WTC11 (cell line): ENCODE data around the gene OR6K2. TPM values are rescaled to one million over a fixed set of nuclear protein-coding genes. Genes with fewer than 3 reads are reported as not detected.

Experiments
- ATAC-seq: fragments of 200-7000 bp; cut with Tn5 transposase; 2 replicates; pipeline ENCODE4 v1.10.0; 2021; ENCODE audit warnings: mild to moderate bottlenecking, moderate library complexity
- Bru-seq: library from RNA; stranded (reverse); fragments of 400-500 nt; gene quantifications from one replicate; lab custom pipeline; 2021; lab: Mats Ljungman, UMichigan
- CTCF ChIA-PET: fragments of 300-600 bp; sonication (Branson Sonifier 250); formaldehyde crosslinking; loops from one replicate; lab custom pipeline; 2021; ENCODE audit warnings: antibody characterized with exemption; lab: Charles Lee
- POLR2A ChIA-PET: fragments of 350-600 bp; sonication (Branson Sonifier 250); formaldehyde crosslinking; loops from one replicate; lab custom pipeline; 2021; ENCODE audit warnings: antibody characterized with exemption; lab: Charles Lee
- DNase-seq: peaks from one replicate; pipeline ENCODE4 v3.0.0; 2021; ENCODE audit warnings: low spot score
- H3K27ac Mint-ChIP-seq: 2 replicates; pipeline ENCODE4 v1.8.0; 2021; ENCODE audit warnings: mixed read lengths
- H3K27me3 Mint-ChIP-seq: 2 replicates; pipeline ENCODE4 v1.8.0; 2021; ENCODE audit warnings: low read depth, mild to moderate bottlenecking, moderate library complexity, mixed read lengths
- H3K36me3 Mint-ChIP-seq: 2 replicates; pipeline ENCODE4 v1.8.0; 2021; ENCODE audit warnings: mixed read lengths
- H3K4me1 Mint-ChIP-seq: 2 replicates; pipeline ENCODE4 v1.8.0; 2022; ENCODE audit warnings: mixed read lengths
- H3K4me3 Mint-ChIP-seq: 2 replicates; pipeline ENCODE4 v1.8.0; 2021; ENCODE audit warnings: mild to moderate bottlenecking, moderate library complexity, mixed read lengths
- H3K9me3 Mint-ChIP-seq: 2 replicates; pipeline ENCODE4 v1.8.0; 2021; ENCODE audit warnings: mixed read lengths
- ARID4B ChIP-seq: sonication (generic); formaldehyde crosslinking; IDR thresholded peaks from 2 replicates; pipeline ENCODE4 v1.8.0; 2023; ENCODE audit warnings: missing genetic modification reagents, mild to moderate bottlenecking, borderline replicate concordance
- CBFB ChIP-seq: sonication (generic); formaldehyde crosslinking; IDR thresholded peaks from 2 replicates; pipeline ENCODE4 v1.8.1; 2022; ENCODE audit warnings: mild to moderate bottlenecking, low read depth, missing genetic modification reagents
- CREM ChIP-seq: sonication (generic); formaldehyde crosslinking; IDR thresholded peaks from 2 replicates; pipeline ENCODE4 v1.8.1; 2022; ENCODE audit warnings: mild to moderate bottlenecking, missing genetic modification reagents, moderate library complexity
- E2F1 ChIP-seq: sonication (generic); formaldehyde crosslinking; IDR thresholded peaks from 2 replicates; pipeline ENCODE4 v1.8.0; 2022; ENCODE audit warnings: mild to moderate bottlenecking, missing genetic modification reagents
- ELF4 ChIP-seq: sonication (generic); formaldehyde crosslinking; IDR thresholded peaks from 2 replicates; pipeline ENCODE4 v1.8.1; 2022; ENCODE audit warnings: low read depth, mild to moderate bottlenecking, moderate library complexity, missing genetic modification reagents
- EMX1 ChIP-seq: fragments of 250-450 bp; sonication (Bioruptor Pico); IDR thresholded peaks from 2 replicates; pipeline ENCODE4 v1.8.0; 2021; ENCODE audit warnings: mild to moderate bottlenecking
- ETV6 ChIP-seq: sonication (generic); formaldehyde crosslinking; IDR thresholded peaks from 2 replicates; pipeline ENCODE4 v1.8.1; 2022; ENCODE audit warnings: mild to moderate bottlenecking, missing genetic modification reagents
- FOXJ3 ChIP-seq: sonication (generic); formaldehyde crosslinking; IDR thresholded peaks from 2 replicates; pipeline ENCODE4 v1.9.0; 2021; ENCODE audit warnings: missing genetic modification reagents, mild to moderate bottlenecking, borderline replicate concordance
- HMGXB4 ChIP-seq: sonication (generic); formaldehyde crosslinking; IDR thresholded peaks from 2 replicates; pipeline ENCODE4 v1.8.1; 2023; ENCODE audit warnings: mild to moderate bottlenecking, moderate library complexity, missing genetic modification reagents
- JAZF1 ChIP-seq: fragments of 250-450 bp; sonication (Bioruptor Pico); IDR thresholded peaks from 2 replicates; pipeline ENCODE4 v1.9.0; 2021; ENCODE audit warnings: moderate library complexity, mild to moderate bottlenecking, inconsistent platforms
- JUN ChIP-seq: sonication (generic); formaldehyde crosslinking; IDR thresholded peaks from 2 replicates; pipeline ENCODE4 v1.8.0; 2023; ENCODE audit warnings: mild to moderate bottlenecking, missing genetic modification reagents
- KAT7 ChIP-seq: sonication (generic); formaldehyde crosslinking; IDR thresholded peaks from 2 replicates; pipeline ENCODE4 v1.8.1; 2023; ENCODE audit warnings: missing genetic modification reagents, mild to moderate bottlenecking, borderline replicate concordance
- NFE2L1 ChIP-seq: sonication (generic); formaldehyde crosslinking; IDR thresholded peaks from 2 replicates; pipeline ENCODE4 v1.8.1; 2023; ENCODE audit warnings: missing genetic modification reagents
- PREB ChIP-seq: sonication (generic); formaldehyde crosslinking; IDR thresholded peaks from 2 replicates; pipeline ENCODE4 v1.8.1; 2022; ENCODE audit warnings: mild to moderate bottlenecking, missing genetic modification reagents, moderate library complexity, borderline replicate concordance
- RORB ChIP-seq: fragments of 250-450 bp; sonication (Bioruptor Pico); IDR thresholded peaks from 2 replicates; pipeline ENCODE4 v1.9.0; 2021; ENCODE audit warnings: mild to moderate bottlenecking
- SMAD3 ChIP-seq: sonication (generic); formaldehyde crosslinking; IDR thresholded peaks from 2 replicates; pipeline ENCODE4 v1.8.0; 2022; ENCODE audit warnings: missing genetic modification reagents, mild to moderate bottlenecking, borderline replicate concordance
- SOX15 ChIP-seq: fragments of 250-450 bp; sonication (Bioruptor Pico); IDR thresholded peaks from 2 replicates; pipeline ENCODE4 v1.9.0; 2021; ENCODE audit warnings: mild to moderate bottlenecking
- TCF7 ChIP-seq: sonication (generic); formaldehyde crosslinking; IDR thresholded peaks from 2 replicates; pipeline ENCODE4 v1.8.0; 2022; ENCODE audit warnings: mild to moderate bottlenecking, low read depth, missing genetic modification reagents, moderate library complexity
- TEAD4 ChIP-seq: sonication (generic); formaldehyde crosslinking; IDR thresholded peaks from 2 replicates; pipeline ENCODE4 v1.8.0; 2022; ENCODE audit warnings: mild to moderate bottlenecking, missing genetic modification reagents
- ZNF423 ChIP-seq: fragments of 250-450 bp; sonication (Bioruptor Pico); IDR thresholded peaks from 2 replicates; pipeline ENCODE4 v2.1.2; 2022; ENCODE audit warnings: mild to moderate bottlenecking, moderate library complexity
- long read RNA-seq, 3 experiments: library from RNA in 1 of 3; library from capped mRNA in 1 of 3; library from polyadenylated mRNA in 1 of 3; unstranded in 2 of 3; stranded (forward) in 1 of 3; transcript quantifications; one replicate each; pipeline ENCODE4 v2.0.0, GENCODE V29; 2021
- total RNA-seq: library from RNA; stranded (reverse); gene quantifications from 3 replicates; pipeline ENCODE4 v1.2.3, GENCODE V29; 2021
- TF ChIP-seq, protein P1 (sequence below): fragments of 250-450 bp; sonication (Bioruptor Pico); IDR thresholded peaks from 2 replicates; pipeline ENCODE4 v1.9.0; 2021; ENCODE audit warnings: mild to moderate bottlenecking
- TF ChIP-seq, protein P2 (sequence below): sonication (generic); formaldehyde crosslinking; IDR thresholded peaks from 2 replicates; pipeline ENCODE4 v1.8.0; 2023; ENCODE audit warnings: mild to moderate bottlenecking, missing genetic modification reagents

Gene OR6K2
- total RNA-seq (not detected in 3 replicates), Bru-seq, nascent RNA (not detected)
- long read RNA-seq, experiment 1, result 0 reads
- long read RNA-seq, experiment 2, result 0 reads
- long read RNA-seq, experiment 3, result 0 reads

- Mint-ChIP-seq H3K9me3 (no peaks in the 10 kb centered on the region), H3K4me3 (no peak within 1 kb of the TSS), H3K27me3 (no peaks in the 10 kb centered on the region), H3K27ac (no peak within 1 kb of the TSS), H3K36me3 (no peaks in the 10 kb centered on the region), H3K4me1 (0 out of 2 replicates have a peak, but pooled peaks cover under 1% of the 10 kb centered on the region)
- TF ChIP-seq FOXJ3 (CRISPR knock-in tag) (no peak), RORB (CRISPR knock-in tag) (no peak), CREM (CRISPR knock-in tag) (no peak), CBFB (no peak), PREB (CRISPR knock-in tag) (no peak), KAT7 (CRISPR knock-in tag) (no peak), SMAD3 (CRISPR knock-in tag) (no peak), ETV6 (no peak), EMX1 (CRISPR knock-in tag) (no peak), NFE2L1 (CRISPR knock-in tag) (no peak), JAZF1 (CRISPR knock-in tag) (no peak), E2F1 (CRISPR knock-in tag) (no peak)
- ATAC-seq (no peak), DNase-seq (no peak)
- POLR2A ChIA-PET, result no interaction called here
- CTCF ChIA-PET, result no interaction called here
Measured at GRCh38 chr1:158700552-158700951, at the start of gene OR6K2. OR6K2 (minus strand) TSS chr1:158700652; CDS start chr1:158700652, 0 bp downstream.

GRCh38 chr1:158735848-158736247 lies 35.4 kb upstream of the OR6K2 start:
- Mint-ChIP-seq H3K4me1 (no peaks in the 10 kb centered on the region), H3K27me3 (no peaks in the 10 kb centered on the region; the same call in 1 of the 2 replicates), H3K36me3 (no peaks in the 10 kb centered on the region), H3K9me3 (peaks cover 13% of the 10 kb centered on the region), H3K27ac (no peak overlapping the region; the same call in 1 of the 2 replicates), H3K4me3 (no peak overlapping the region)
- ATAC-seq (no peak), DNase-seq (no peak)
- ChIA-PET POLR2A (no interaction called here), CTCF (no interaction called here)
- TF ChIP-seq RORB (CRISPR knock-in tag), result no peak
- TF ChIP-seq TCF7, result no peak
- TF ChIP-seq SOX15 (CRISPR knock-in tag), result no peak
- TF ChIP-seq ARID4B (CRISPR knock-in tag), result no peak
- TF ChIP-seq TEAD4, result no peak
- TF ChIP-seq, protein P1, sequence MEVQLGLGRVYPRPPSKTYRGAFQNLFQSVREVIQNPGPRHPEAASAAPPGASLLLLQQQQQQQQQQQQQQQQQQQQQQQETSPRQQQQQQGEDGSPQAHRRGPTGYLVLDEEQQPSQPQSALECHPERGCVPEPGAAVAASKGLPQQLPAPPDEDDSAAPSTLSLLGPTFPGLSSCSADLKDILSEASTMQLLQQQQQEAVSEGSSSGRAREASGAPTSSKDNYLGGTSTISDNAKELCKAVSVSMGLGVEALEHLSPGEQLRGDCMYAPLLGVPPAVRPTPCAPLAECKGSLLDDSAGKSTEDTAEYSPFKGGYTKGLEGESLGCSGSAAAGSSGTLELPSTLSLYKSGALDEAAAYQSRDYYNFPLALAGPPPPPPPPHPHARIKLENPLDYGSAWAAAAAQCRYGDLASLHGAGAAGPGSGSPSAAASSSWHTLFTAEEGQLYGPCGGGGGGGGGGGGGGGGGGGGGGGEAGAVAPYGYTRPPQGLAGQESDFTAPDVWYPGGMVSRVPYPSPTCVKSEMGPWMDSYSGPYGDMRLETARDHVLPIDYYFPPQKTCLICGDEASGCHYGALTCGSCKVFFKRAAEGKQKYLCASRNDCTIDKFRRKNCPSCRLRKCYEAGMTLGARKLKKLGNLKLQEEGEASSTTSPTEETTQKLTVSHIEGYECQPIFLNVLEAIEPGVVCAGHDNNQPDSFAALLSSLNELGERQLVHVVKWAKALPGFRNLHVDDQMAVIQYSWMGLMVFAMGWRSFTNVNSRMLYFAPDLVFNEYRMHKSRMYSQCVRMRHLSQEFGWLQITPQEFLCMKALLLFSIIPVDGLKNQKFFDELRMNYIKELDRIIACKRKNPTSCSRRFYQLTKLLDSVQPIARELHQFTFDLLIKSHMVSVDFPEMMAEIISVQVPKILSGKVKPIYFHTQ (CRISPR knock-in tag), result no peak
- TF ChIP-seq, protein P2, sequence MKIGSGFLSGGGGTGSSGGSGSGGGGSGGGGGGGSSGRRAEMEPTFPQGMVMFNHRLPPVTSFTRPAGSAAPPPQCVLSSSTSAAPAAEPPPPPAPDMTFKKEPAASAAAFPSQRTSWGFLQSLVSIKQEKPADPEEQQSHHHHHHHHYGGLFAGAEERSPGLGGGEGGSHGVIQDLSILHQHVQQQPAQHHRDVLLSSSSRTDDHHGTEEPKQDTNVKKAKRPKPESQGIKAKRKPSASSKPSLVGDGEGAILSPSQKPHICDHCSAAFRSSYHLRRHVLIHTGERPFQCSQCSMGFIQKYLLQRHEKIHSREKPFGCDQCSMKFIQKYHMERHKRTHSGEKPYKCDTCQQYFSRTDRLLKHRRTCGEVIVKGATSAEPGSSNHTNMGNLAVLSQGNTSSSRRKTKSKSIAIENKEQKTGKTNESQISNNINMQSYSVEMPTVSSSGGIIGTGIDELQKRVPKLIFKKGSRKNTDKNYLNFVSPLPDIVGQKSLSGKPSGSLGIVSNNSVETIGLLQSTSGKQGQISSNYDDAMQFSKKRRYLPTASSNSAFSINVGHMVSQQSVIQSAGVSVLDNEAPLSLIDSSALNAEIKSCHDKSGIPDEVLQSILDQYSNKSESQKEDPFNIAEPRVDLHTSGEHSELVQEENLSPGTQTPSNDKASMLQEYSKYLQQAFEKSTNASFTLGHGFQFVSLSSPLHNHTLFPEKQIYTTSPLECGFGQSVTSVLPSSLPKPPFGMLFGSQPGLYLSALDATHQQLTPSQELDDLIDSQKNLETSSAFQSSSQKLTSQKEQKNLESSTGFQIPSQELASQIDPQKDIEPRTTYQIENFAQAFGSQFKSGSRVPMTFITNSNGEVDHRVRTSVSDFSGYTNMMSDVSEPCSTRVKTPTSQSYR (CRISPR knock-in tag), result no peak
- TF ChIP-seq JUN (CRISPR knock-in tag), result no peak
- TF ChIP-seq HMGXB4 (CRISPR knock-in tag), result no peak
- TF ChIP-seq ZNF423 (CRISPR knock-in tag), result no peak
- TF ChIP-seq ELF4, result no peak
